Trophoblast cell (in vitro differentiated cells and primary cell): Measurements from ENCODE around the gene H6PD.

Experiments used
- DNase-seq, 2 donors: peaks; one replicate each; pipeline ENCODE4 v3.0.0-alpha.2; 2016
- H2AFZ ChIP-seq: 2 replicates; pipeline ENCODE4 v1.6.1; 2013; ENCODE audit warnings: low read length, moderate library complexity, mild to moderate bottlenecking; ENCODE audit not compliant: insufficient read depth, poor library complexity
- H2AK5ac ChIP-seq: 2 replicates; pipeline ENCODE4 v1.6.1; 2013; ENCODE audit warnings: mild to moderate bottlenecking, low read length
- H2BK120ac ChIP-seq: 2 replicates; pipeline ENCODE4 v1.6.1; 2013; ENCODE audit warnings: low read length, mild to moderate bottlenecking, moderate library complexity; ENCODE audit not compliant: insufficient read depth, poor library complexity
- H2BK12ac ChIP-seq: 2 replicates; pipeline ENCODE4 v1.6.1; 2013; ENCODE audit warnings: mild to moderate bottlenecking, low read length, moderate library complexity
- H2BK5ac ChIP-seq: 2 replicates; pipeline ENCODE4 v1.6.1; 2013; ENCODE audit warnings: low read length, low read depth, moderate library complexity, mild to moderate bottlenecking; ENCODE audit not compliant: poor library complexity
- H3K14ac ChIP-seq: 2 replicates; pipeline ENCODE4 v1.6.1; 2013; ENCODE audit warnings: mild to moderate bottlenecking, low read length
- H3K18ac ChIP-seq: 2 replicates; pipeline ENCODE4 v1.6.1; 2013; ENCODE audit warnings: mild to moderate bottlenecking, low read length
- H3K23ac ChIP-seq: 2 replicates; pipeline ENCODE4 v1.6.1; 2013; ENCODE audit warnings: low read length
- H3K27ac ChIP-seq: 2 replicates; pipeline ENCODE4 v1.5.1; 2013; ENCODE audit warnings: low read depth, mild to moderate bottlenecking, inconsistent platforms, low read length, moderate library complexity
- H3K27me3 ChIP-seq: 2 replicates; pipeline ENCODE4 v1.6.1; 2013; ENCODE audit warnings: inconsistent platforms, mild to moderate bottlenecking, low read length, moderate library complexity; ENCODE audit not compliant: insufficient read depth
- H3K36me3 ChIP-seq, 2 experiments: 1 replicate in 1 of 2; 2 replicates in 1 of 2; pipeline ENCODE4 v1.6.1; 2013; ENCODE audit warnings: low read length in 2 of 2, mild to moderate bottlenecking in 2 of 2, moderate library complexity in 1 of 2; ENCODE audit not compliant: insufficient read depth in 2 of 2, control insufficient read depth in 1 of 2
- H3K4ac ChIP-seq: 2 replicates; pipeline ENCODE4 v1.6.1; 2013; ENCODE audit warnings: low read depth, mild to moderate bottlenecking, low read length, moderate library complexity
- H3K4me1 ChIP-seq, 2 experiments: 1 replicate in 1 of 2; 2 replicates in 1 of 2; pipeline ENCODE4 v1.6.1; 2013; ENCODE audit warnings: low read length in 2 of 2, mild to moderate bottlenecking in 2 of 2, moderate library complexity in 1 of 2; ENCODE audit not compliant: insufficient read depth in 2 of 2, control insufficient read depth in 1 of 2
- H3K4me2 ChIP-seq: 2 replicates; pipeline ENCODE4 v1.6.1; 2013; ENCODE audit warnings: inconsistent platforms, mild to moderate bottlenecking, low read length, moderate library complexity
- H3K4me3 ChIP-seq: 2 replicates; pipeline ENCODE4 v1.5.1; 2013; ENCODE audit warnings: mild to moderate bottlenecking, low read depth, low read length, inconsistent platforms
- H3K79me1 ChIP-seq: one replicate; pipeline ENCODE4 v1.6.1; 2013; ENCODE audit warnings: low read length
- H3K79me2 ChIP-seq: 2 replicates; pipeline ENCODE4 v1.6.1; 2013; ENCODE audit warnings: low read length, mild to moderate bottlenecking; ENCODE audit not compliant: control insufficient read depth, insufficient read depth, poor library complexity
- H3K9ac ChIP-seq: 2 replicates; pipeline ENCODE4 v1.6.1; 2013; ENCODE audit warnings: mild to moderate bottlenecking, low read length
- H3K9me3 ChIP-seq: 2 replicates; pipeline ENCODE4 v1.6.1; 2013; ENCODE audit warnings: low read depth, mild to moderate bottlenecking, control low read depth, inconsistent platforms, low read length; ENCODE audit not compliant: insufficient read depth
- H4K12ac ChIP-seq: 2 replicates; pipeline ENCODE4 v1.6.1; 2013; ENCODE audit warnings: low read depth, mild to moderate bottlenecking, low read length, moderate library complexity
- H4K8ac ChIP-seq: 2 replicates; pipeline ENCODE4 v1.6.1; 2013; ENCODE audit warnings: low read depth, mild to moderate bottlenecking, low read length, moderate library complexity
- H4K91ac ChIP-seq: one replicate; pipeline ENCODE4 v1.6.1; 2013; ENCODE audit warnings: low read depth, mild to moderate bottlenecking, low read length, moderate library complexity
- WGBS: extraction: QIAGEN DNeasy Blood & Tissue Kit; methylation state at CpG from one replicate; pipeline ENCODE4 v1.1.7; 2013; ENCODE audit warnings: missing lambda C conversion rate; ENCODE audit not compliant: insufficient read length, insufficient coverage; ENCODE audit errors: extremely low coverage; 5-methylcytosine and 5-hydroxymethylcytosine counted together

The H6PD gene

DNA sequence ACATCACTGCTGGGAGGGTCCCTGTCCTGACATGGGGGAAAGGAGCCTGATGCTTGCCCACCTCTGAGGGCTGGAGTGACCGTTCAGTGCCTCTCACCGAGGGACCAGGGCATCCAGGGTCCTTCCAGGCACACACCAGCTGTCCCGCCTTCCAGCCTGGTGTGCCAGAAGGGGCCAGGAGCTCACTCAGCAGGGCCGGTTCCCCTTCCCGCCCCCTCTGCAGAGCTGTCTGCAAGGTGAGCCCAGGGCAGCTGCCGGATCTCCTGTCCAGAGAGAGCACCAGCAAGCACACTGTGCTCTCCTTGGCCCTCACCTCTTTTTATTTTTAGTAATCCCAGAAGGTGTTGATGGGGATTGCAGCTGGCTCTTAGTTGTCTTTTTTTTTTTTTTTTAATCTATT, 16.9 kb downstream of the H6PD start:
- H3K14ac ChIP-seq: no peak overlapping the region
- no peak overlapping the region for H3K4me2 ChIP-seq
- H4K12ac ChIP-seq: no peak overlapping the region
- H3K18ac ChIP-seq: no peak overlapping the region
- H2AK5ac ChIP-seq: no peak overlapping the region
- H2BK5ac ChIP-seq: no peak overlapping the region
- WGBS: no CpG with 5 or more reads among the region's 6 CpGs
- no peak overlapping the region for H3K4me3 ChIP-seq
- H2AFZ ChIP-seq: no peak overlapping the region
- peaks cover 0 to 10% of the 10 kb centered on the region in 2 experiments for H3K4me1 ChIP-seq
- no peak overlapping the region for H2BK120ac ChIP-seq
- peaks cover 6 to 10% of the 10 kb centered on the region in 2 experiments for H3K36me3 ChIP-seq
- no peak overlapping the region for H4K8ac ChIP-seq
- no peak overlapping the region for H3K27ac ChIP-seq
- no peaks in the 10 kb centered on the region for H3K27me3 ChIP-seq
- H3K23ac ChIP-seq: no peak overlapping the region
- no peak overlapping the region for H4K91ac ChIP-seq
- DNase-seq: no peak
- H3K4ac ChIP-seq: no peak overlapping the region
- H3K9me3 ChIP-seq: no peaks in the 10 kb centered on the region
- H3K79me2 ChIP-seq: no peaks in the 10 kb centered on the region
- H3K9ac ChIP-seq: no peak overlapping the region
- H3K79me1 ChIP-seq: no peaks in the 10 kb centered on the region
- no peak overlapping the region for H2BK12ac ChIP-seq

DNA sequence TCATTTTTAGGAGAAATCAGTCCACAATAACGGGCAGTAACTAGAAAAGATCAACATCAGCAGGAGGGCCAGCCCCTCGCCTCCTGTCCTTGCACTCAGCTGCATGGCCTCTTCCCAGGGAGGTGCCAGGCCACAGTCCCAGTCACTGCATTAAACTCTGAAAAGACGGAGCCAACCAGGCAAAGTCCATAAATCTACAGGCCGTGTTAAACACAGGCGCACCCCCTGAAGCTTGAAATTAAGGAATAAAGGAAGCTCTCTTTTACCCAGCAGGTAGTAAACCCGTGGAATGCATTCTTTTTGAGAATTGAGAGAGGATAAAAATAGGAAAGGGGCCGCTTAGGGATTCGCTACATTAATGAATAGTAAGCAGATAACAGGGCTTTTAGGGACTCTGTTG, 18.4 kb downstream of the H6PD start:
- H3K4me2 ChIP-seq: no peak overlapping the region
- no CpG with 5 or more reads among the region's 8 CpGs for WGBS

DNA sequence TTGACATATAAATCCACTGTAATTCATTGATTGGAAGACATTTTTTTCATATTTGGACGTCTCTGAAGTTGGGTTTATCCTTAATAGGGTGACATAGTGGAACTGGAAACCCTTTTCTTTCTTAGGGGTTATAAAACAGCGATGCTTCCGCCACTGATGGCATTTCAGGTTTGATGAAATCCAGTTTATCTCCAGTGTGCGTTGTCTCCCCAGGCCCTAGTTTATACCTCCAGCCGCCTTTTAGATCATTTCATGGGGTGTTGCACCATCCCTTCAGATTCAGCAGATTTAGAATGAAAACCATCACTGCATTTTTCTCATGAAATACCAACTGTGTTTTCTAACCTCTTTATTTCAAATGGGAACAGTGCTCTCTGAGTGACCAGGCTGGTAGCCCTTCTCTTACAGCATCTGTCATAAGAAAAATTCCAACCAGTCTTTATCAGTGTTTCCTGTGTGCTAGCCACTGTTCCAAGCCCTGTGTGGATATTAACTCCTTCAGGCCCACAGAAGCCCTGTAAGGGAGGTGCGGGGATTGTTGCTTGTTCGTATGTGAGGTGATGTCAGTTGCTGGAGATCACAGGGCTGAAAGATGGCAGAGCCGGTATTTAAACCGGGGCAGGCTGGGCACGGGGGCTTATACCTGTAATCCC, 19.0 kb downstream of the H6PD start:
- peaks cover 0 to 2% of the 10 kb centered on the region in 2 experiments for H3K36me3 ChIP-seq
- no peak overlapping the region for H4K91ac ChIP-seq
- no peak overlapping the region for H3K27ac ChIP-seq
- no peak overlapping the region for H3K4me2 ChIP-seq
- H4K8ac ChIP-seq: no peak overlapping the region
- H3K4me3 ChIP-seq: no peak overlapping the region
- no peak overlapping the region for H4K12ac ChIP-seq
- H3K4ac ChIP-seq: no peak overlapping the region
- no peak overlapping the region for H3K23ac ChIP-seq
- H3K9me3 ChIP-seq: no peaks in the 10 kb centered on the region
- no peak overlapping the region for H3K18ac ChIP-seq
- H3K4me1 ChIP-seq: peaks cover 0 to 10% of the 10 kb centered on the region in 2 experiments
- H3K9ac ChIP-seq: no peak overlapping the region
- H2AK5ac ChIP-seq: no peak overlapping the region
- no peak overlapping the region for H2BK5ac ChIP-seq
- H2BK12ac ChIP-seq: no peak overlapping the region
- H3K79me1 ChIP-seq: no peaks in the 10 kb centered on the region
- H2AFZ ChIP-seq: no peak overlapping the region
- H3K79me2 ChIP-seq: no peaks in the 10 kb centered on the region
- H3K27me3 ChIP-seq: no peaks in the 10 kb centered on the region
- peak in 1 of 2 donors; percentile 15 for DNase-seq
- WGBS: no CpG with 5 or more reads among the region's 10 CpGs
- H3K14ac ChIP-seq: no peak overlapping the region
- no peak overlapping the region for H2BK120ac ChIP-seq

More for the DNA sequence above, 18.4 kb downstream of the H6PD start:
- peaks cover under 1 to 2% of the 10 kb centered on the region in 2 experiments for H3K36me3 ChIP-seq
- no peak overlapping the region for H2BK120ac ChIP-seq
- H3K18ac ChIP-seq: no peak overlapping the region
- H3K27ac ChIP-seq: no peak overlapping the region
- H2BK12ac ChIP-seq: no peak overlapping the region
- H3K4me1 ChIP-seq: peaks cover 0 to 10% of the 10 kb centered on the region in 2 experiments
- H3K23ac ChIP-seq: no peak overlapping the region
- H3K9ac ChIP-seq: no peak overlapping the region
- H3K9me3 ChIP-seq: no peaks in the 10 kb centered on the region
- H3K27me3 ChIP-seq: no peaks in the 10 kb centered on the region
- no peaks in the 10 kb centered on the region for H3K79me2 ChIP-seq
- H2BK5ac ChIP-seq: no peak overlapping the region
- H4K12ac ChIP-seq: no peak overlapping the region
- no peak for DNase-seq
- H2AK5ac ChIP-seq: no peak overlapping the region
- no peak overlapping the region for H4K91ac ChIP-seq
- no peak overlapping the region for H2AFZ ChIP-seq
- H3K14ac ChIP-seq: no peak overlapping the region
- H4K8ac ChIP-seq: no peak overlapping the region
- no peak overlapping the region for H3K4me3 ChIP-seq
- H3K79me1 ChIP-seq: no peaks in the 10 kb centered on the region
- H3K4ac ChIP-seq: no peak overlapping the region

DNA sequence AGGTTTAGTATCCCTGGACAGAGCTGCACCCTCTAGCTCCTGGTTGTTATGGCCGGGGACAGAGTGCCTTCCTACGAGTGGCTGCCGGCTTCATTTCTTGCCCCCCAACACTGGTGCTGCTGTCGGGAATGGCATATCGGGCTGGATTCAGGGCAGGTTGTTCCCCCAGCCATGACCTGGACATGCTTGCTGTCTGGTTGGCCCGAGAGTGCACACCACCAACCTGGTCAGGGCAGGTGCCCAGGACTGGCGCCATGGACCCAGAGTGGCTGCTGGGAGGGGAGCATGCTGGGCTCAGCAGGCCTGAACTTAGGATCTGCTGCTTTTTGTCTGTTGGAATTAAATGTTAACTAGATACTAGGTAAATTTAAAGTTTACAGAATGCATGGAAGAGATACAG, 21.8 kb downstream of the H6PD start:
- DNase-seq: no peak
- Histone ChIP-seq H3K4ac (no peak overlapping the region), H3K4me1 (peaks cover 0 to 4% of the 10 kb centered on the region in 2 experiments), H3K4me2 (no peak overlapping the region), H3K4me3 (no peak overlapping the region), H2AFZ (no peak overlapping the region), H3K27me3 (no peaks in the 10 kb centered on the region), H3K18ac (no peak overlapping the region), H3K36me3 (peaks cover 0 to 2% of the 10 kb centered on the region in 2 experiments), H3K23ac (no peak overlapping the region), H2BK12ac (no peak overlapping the region), H3K27ac (no peak overlapping the region), H3K79me2 (no peaks in the 10 kb centered on the region), H3K9ac (no peak overlapping the region), H2BK120ac (no peak overlapping the region), H4K8ac (no peak overlapping the region), H4K12ac (no peak overlapping the region), H3K14ac (no peak overlapping the region), H4K91ac (no peak overlapping the region), H3K9me3 (peaks cover 2% of the 10 kb centered on the region), H3K79me1 (no peaks in the 10 kb centered on the region), H2AK5ac (no peak overlapping the region), H2BK5ac (no peak overlapping the region)
- no CpG with 5 or more reads among the region's 7 CpGs for WGBS
